ENCODE data around the gene CCDC126.
"Not testable (repeated sequence)": the region's sequence is repeated elsewhere in the genome, so short reads cannot be mapped to it uniquely, and the experiment has no call there.

CCDC126 gene, protein sequence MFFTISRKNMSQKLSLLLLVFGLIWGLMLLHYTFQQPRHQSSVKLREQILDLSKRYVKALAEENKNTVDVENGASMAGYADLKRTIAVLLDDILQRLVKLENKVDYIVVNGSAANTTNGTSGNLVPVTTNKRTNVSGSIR

DNA sequence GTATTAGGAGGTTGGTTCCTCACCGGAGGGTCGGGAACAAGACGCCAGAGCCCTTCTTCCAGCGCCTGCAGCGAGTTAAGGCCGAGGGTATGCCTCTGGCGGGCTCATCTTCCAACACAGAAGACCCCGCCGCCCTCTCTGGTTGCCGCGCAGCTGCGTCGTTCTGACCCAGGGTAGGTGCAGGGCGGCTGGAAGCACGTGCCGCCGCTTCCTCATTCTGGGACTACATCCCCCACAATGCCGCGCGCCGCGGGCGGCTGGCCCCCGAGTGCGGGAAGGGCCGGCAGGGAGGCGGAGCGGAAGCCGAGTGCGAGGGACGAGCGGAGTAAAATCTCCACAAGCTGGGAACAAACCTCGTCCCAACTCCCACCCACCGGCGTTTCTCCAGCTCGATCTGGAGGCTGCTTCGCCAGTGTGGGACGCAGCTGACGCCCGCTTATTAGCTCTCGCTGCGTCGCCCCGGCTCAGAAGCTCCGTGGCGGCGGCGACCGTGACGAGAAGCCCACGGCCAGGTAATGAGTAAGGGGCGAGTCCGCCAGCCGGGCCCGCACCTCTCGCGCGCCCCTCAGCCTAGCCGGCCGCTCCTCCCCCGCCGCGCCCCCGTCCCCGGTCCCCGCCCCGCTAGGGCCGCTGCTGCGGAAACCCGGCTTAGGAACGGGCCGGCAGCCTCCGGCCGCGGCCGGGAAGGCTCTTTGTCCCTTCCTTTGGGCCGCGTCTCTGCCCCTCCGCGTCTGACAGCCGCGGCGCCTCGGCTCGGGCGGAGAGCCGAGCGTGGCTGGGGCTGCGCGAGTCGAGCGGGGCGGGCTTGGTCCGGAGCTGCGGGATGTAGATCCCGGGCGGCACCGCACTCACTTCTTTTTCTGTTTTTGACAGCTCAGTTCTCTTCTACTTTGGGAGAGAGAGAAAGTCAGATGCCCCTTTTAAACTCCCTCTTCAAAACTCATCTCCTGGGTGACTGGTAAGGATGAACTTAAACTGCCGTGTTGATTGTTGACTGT lies at the start of gene CCDC126:
Gene CCDC126, plus strand, starts transcription at position 289 of the 998 bp plus-strand sequence. CDS start 13,934 bp downstream, outside the sequence.
- peak; percentile 77 for DNase-seq (ENCODE audit: low read depth)

DNA sequence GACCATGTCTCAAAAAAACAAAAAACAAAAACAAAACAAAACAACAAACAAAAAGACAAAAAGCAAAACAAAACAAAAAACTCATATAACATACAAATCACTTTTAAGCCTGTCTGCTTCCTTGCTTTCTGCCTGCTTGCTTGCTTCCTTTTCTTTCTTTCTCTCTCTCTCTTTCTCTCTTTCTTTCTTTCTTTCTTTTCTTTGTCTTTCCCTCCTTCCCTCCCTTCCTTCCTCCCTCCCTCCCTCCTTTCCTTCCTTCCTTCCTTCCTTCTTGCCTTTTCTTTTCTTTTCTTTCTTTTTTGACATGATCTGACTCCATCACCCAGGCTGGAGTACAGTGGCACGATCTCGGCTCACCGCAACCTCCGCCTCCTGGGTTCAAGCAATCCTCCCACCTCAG lies 49.5 kb upstream of the CCDC126 start:
- DNase-seq (ENCODE audit: low read depth), result no peak

DNA sequence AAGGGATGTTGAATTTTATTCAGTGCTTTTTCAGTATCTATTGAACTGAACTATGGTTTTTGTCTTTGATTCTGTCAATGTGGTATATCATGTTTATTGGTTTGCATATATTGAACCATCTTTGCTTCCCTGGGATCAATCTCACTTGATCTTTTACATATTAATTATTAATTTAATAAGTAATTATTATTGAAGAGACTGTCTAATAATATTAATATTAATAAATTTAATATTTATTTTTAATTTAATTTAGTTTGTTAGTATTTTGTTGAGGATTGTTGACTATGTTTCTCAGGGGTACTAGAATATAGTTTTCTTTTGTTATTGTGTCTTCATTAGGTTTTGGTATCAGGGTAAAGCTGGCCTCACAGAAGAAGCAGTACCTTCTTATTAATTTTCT lies 38.9 kb upstream of the CCDC126 start:
- no peak for DNase-seq (ENCODE audit: low read depth)

DNA sequence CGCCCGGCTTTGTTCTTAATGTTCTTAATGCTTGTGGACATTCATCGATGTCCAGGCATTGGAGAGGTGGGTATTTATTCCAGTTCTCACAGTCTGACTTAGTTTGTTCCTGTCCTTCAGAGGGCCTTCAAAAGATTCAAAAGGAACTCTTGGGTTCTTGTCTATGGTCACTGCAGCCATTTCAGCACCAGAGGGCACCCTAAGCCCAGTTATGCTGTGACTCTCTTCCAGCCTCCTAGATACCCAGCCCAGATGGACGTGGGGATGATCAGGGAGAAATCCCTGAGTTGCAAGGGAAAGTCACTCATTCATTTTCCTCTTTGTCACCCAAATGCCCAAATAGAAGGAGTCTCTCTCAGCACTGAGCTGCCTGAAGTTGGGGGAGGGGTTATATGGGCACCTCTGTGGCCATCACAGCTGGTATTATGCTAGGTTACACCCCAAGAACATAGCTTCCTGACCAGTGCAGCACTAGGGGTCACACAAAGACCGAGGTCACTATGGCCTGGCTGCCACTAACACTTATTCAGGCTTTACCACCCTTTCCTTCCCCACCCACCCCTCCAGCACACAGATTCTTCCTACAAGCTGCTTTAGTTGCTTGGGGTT lies 26.5 kb upstream of the CCDC126 start:
- DNase-seq (ENCODE audit: low read depth), result peak; percentile 59

DNA sequence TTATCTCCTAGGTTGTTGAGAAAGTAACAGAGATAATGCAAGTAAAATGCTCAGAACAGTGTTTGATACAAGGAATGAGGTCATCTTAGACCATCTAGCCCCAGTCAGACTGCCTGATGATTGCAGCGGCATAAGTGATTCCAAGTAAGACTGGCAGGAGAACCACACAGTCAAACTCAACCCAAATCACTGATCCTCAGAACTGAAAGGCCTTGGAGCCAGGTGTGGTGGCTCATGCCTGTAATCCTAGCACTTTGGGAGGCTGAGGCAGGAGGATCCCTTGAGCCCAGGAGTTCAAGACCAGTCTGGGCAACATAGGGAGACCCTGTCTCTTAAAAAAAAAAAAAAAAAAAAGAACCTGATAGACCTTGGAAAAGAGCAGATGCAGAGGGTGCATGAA lies 15.2 kb upstream of the CCDC126 start:
- not testable (repeated sequence) for DNase-seq (ENCODE audit: low read depth)

DNA sequence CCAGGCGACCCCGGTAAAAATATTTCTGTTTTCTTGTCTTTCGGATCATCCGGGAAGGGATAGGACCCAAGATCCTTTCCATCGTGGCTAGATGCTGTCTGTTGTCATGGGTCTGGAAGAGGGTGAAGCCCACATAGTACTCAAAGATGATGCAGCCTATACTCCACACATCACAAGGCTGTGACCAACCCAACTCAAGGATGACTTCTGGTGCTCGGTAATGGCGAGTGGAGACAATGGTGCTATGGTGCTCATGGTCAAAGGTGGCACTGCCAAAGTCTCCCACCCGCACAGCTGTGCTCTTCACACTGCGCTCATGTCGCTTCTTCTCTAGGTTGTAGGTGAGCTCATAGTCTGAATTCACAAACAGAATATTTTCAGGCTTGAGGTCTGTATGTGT lies 11.9 kb upstream of the CCDC126 start:
- DNase-seq (ENCODE audit: low read depth), result not testable (repeated sequence)

DNA sequence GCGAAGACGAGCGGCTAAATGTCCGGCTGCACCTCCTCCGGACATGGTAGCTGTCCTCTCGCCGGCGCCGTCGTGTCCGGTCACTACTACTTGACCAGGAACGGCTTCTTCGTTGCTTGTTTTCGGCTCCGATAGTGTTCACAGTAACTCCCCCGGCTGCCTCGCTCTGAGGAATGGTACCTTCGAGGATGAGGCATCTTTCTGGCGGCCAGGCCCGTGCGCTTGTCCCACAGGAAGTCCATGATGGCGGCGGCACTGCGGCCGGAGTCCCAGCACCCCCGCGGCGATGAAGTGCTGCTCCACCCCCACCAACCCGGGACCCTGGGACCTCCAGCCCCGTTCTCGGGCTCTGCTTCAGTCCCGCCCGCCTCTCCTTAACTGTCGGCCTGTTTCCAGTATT lies 11.0 kb upstream of the CCDC126 start:
- DNase-seq (ENCODE audit: low read depth), result no peak

DNA sequence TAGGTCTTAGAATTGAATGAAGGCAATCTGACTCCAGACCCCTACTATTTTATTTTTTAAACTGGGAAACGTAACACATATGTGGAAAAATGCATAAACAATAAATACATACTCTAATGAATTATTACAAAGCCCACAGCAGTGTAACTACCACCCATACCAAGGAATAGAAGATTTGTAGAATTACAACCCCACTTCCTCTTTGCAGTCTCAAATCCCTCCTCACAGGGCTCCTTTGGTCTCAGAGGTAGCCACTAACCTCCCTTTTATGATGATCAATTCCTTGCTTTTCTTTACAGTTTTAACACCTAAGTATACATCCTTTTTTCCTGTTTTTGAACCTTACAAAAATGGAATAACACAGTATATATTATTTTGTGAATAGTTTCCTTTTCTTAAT lies 6.7 kb upstream of the CCDC126 start:
- no peak for DNase-seq (ENCODE audit: low read depth)

DNA sequence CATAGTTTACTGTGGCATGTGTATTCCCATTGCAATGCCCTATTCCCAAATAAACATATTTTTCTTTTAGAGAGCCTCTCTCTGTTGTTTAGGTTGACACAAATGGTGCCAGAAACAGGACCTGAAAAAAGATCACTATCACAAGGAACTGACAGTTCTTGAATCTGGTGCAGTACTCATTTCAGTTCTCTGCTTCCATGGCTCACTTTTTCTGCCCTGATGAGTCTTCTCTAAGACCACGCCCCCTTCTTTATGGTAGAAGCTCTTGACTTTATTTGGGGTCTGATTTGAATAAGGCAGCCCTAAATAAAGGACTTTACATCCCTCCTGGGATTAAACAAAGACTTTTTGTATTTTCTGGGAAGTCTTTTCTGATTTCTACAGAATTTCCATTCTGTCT lies 3.5 kb upstream of the CCDC126 start:
- DNase-seq (ENCODE audit: low read depth), result no peak

DNA sequence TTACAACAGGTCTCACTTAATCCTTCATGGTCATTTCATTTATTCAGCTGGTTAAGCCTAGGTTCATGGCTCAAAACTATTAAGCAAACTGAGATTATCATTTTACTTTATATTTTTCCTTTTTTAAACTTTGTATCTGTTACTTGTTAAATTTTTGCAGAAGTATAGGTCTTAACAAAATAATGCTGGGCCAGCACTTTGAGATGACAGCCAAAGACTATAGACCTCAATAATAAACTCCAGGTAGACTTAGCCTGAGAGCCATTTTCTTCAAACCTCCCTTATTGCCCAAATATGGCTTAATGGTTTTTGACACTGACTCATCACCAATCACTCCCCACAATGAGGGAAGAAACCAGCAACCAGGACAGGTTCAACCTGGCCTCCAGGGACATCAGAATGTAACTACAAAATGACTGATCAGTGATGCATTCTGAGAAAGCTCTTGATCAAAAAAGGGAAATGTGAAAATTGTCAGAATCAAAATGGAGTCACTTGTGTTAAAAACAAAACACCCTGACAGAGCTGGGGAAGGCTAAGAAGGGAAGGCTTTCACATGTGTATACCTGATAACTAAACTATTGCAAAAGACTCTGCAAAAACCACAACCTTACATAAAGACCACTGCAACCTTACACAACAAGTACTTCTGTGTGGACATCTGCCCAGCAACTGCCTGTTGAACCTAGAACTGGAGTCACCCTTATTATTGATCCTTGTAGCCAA lies 2.1 kb upstream of the CCDC126 start:
- peak; percentile 35 for DNase-seq (ENCODE audit: low read depth)

DNA sequence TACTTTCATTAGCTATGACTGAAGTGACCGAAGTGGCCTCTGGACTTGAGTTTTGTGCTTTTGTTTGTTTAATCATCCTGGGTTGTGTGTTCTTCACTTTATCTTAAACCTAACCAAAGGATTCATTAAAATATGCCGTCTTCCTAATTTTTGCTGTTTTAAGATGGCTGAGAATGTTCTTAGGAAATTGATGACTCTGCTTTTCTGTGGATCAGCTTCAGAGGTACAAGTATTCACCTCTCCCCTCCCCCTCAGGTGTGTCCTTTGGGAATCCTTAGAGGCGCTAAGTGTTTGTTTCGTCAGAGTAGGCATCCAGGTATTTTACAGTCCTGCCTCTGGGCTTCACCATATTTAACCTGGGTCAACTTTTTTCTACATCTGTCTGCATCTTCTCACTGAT lies 1.1 kb downstream of the CCDC126 start:
- no peak for DNase-seq (ENCODE audit: low read depth)

DNA sequence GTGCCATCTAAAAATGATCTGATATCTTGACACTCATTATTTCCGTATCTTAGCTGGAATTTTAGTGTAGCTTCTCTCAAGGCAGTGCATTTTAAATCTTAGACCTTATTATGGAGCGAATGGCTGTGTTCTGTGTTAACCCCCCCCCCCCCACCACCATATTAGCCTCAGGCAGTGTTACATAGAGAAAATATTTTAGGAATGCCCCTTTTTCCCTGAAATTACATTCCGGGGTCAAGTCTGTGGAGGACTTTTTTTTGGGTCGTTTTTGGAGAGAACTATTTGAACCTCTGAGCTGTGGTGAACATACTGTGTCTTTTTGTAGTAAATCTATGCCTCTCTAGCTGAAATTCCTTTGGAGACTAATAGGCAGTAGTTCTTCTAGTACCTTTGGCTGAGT lies 3.1 kb downstream of the CCDC126 start:
- DNase-seq (ENCODE audit: low read depth), result no peak

DNA sequence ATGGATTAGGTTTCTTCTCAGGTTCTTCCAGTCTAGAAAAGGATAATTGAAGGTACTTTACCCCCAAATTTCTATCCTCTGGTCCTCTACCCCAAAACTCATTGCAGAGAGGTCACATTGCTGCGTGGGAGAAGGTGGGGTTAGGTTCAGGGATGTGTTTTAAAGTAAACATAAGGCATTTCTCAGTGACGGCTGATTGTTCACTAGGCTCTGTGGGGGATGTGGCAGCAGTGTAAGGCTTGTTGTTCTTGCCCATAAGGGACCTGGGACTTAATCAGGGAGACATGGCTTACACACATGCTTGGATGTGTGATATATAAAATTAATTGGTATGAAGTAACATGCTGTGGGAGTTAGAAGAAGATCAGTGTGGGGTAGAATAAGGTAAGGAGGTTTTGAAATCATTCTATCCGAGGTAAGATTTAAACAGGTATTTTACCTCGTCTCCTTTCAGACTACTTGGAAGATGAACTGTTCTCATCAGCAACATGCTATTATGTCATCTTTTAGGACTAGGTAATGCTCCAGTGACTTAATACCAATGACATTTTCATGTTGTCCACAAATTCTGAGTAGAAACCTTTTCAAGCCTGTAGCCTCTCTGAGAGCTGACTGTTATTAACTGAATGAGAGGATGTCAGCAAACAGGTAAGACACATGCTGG lies 6.6 kb downstream of the CCDC126 start:
- no peak for DNase-seq (ENCODE audit: low read depth)

DNA sequence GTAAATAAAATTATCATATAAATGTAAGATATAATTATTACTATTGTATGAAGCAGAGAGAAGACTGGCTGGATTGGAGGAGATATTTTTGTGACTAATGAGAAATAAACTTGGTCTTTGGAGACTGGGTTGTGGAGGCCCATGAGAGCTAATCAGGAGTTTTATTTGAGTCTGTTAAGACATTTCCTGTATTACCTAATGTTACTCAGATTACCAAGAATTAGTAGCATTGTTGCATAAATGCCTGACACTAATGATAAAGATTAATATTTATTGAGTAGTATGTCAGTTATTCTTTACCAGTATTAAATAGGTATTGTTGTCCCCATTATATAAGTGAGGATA lies 7.1 kb downstream of the CCDC126 start:
- DNase-seq (ENCODE audit: low read depth), result no peak

DNA sequence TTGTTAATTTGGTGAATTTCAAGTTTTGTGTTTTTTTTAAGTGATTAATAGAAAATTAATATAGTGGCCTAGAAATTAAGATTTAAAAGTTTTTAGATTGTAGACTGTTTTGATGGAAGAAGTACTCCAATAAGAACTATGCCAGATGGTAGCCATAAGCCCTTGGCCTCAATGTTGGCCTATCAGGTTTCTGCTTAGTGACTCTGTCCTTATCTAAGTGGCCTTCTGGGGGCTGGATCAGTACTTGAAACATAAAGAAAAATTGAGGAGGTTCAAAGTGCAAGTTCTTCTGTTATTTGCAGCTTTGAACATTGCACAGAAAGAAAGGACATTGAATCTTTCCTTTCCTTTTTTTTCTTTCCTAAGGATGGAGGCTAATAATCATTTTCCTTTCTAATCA lies 9.9 kb downstream of the CCDC126 start:
- DNase-seq (ENCODE audit: low read depth), result no peak

DNA sequence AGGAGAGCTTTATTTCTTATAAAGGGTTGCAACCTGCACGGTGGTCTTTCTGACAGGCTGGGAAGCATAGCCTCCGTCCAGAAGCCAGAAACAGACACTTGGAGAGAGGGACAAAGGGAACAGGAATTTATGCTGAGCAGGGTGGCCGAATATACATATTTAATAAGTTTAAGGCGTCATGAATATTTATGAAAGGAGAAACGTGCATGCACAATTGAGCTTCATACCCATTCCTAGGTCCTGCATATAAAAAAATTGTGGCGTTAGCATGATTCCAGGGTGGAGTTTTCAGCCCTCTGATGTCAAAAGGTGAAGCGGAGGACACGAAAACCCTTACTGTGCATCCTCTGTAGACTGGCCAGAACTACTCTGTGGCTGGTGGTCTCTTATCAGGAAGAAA lies 10.7 kb downstream of the CCDC126 start:
- no peak for DNase-seq (ENCODE audit: low read depth)

DNA sequence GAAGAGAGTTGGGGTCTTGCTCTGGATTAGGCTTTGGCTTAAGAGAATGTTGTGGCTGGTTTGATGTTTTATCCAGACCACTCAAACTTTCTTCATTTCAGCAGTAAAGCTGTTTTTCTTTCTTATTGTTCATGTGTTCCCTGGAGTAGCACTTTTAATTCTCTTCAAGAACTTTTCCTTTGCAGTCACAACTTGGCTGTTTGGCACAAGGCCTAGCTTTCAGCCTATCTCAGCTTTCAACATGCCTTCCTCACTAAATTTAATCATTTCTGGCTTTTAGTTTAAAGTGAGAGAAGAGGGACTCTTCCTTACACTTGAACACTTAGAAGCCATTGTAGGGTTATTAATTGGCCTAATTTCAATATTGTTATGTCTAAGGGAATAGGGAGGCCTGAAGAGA lies 18.1 kb downstream of the CCDC126 start:
- DNase-seq (ENCODE audit: low read depth), result no peak

DNA sequence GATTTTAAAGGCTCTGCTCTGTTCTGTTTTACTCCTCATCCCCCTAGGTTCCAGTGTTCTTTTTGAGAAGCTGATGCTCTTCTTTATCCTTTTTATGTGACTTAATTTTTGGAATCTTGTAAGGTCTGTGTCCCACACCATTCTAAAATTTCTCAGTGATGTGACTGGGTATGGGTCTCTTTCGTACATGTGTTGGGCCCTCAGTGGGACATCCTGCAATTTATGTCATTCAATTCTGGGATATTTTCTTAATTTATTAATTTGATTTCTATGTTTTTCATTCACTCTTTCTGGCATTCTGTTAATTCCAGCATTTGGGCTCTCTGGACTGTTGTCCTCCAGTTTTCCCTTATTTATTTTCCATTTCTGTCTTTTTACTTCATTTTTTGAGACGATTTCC lies 19.4 kb downstream of the CCDC126 start:
- DNase-seq (ENCODE audit: low read depth), result no peak

DNA sequence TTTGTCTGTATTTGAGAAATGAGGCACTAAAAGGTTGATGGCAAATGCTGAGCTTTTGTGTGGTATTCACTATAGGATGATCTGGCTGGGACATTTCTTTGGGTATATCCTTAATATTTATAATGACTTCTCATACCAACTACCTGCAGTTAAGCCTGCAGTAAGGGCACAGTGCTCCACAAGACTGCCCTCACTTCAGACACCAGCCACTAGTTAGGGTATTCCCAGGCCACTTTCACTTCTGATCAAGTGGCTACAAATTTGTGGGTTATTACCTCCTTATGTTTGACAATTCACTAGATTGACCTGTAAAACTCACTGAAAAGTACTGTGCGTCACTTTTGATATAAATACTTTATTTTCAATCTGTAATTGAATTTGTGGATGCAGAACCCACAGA lies 20.3 kb downstream of the CCDC126 start:
- DNase-seq (ENCODE audit: low read depth), result no peak

DNA sequence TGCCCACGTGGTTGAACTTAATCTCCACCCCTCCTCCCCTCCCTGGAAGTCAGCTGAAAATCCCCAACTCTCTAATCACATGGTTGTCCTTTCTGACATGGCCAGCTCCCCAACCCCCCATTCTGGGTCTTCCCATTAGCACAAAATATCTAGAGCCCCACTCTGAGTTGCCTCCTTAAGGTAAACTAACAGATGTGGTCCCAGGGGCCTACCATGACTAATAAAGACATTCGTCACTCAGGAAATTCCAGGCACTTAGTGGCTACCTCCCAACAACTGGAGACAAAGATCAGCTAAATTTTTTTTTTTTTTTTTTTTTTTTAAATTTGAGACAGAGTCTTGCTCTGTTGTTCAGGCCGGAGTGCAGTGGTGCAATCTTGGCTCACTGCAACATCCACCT lies 21.1 kb downstream of the CCDC126 start:
- DNase-seq (ENCODE audit: low read depth), result no peak

DNA sequence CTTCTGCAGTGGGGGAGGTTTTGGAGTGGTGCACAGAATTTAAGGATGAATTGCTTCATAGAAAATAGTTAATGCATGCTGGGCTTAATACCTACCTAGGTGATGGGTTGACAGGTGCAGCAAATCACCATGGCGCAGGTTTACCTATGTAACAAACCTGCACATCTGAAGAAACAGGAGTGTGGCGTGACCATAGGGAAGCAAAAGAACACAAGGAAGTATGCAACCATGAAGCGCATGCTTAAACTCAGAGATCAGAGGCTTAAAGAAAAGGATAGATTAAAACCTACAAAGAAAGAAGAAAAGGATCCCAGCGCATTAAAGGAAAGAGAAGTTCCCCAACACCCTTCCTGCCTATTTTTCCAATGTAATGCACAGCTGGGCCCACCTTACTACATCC lies 22.0 kb downstream of the CCDC126 start:
- DNase-seq (ENCODE audit: low read depth), result no peak

DNA sequence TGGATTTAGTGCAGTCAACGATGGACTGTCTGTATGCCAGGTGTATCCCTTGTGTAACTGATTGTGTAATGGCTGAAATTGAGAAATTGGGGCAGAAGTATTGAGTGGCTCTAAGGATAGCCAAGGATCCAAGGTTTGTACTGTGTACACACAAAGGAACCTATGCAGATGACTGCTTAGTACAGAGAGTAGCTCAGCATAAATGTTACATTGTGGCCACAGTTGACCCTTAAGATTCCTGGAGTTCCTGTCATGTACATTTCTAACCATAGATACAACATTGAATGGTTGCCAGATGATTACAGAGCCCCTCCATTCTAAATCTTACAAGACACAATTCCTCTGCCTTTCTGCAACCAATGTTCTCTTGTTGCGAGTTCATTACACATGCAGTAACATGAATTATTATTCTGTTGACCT lies 25.3 kb downstream of the CCDC126 start:
- no peak for DNase-seq (ENCODE audit: low read depth)

All from activated T-cell treated with anti-CD3 and anti-CD28 coated beads for 24 hours (primary cell).